ENCODE results near the gene CD9.
"Not testable (repeated sequence)": the region's sequence is repeated elsewhere in the genome, so short reads cannot be mapped to it uniquely, and the experiment has no call there.

The CD9 gene

GRCh38 chr12:6199531-6200255 is 507 bp upstream of the CD9 start:
- DNase-seq (ENCODE audit: low read depth): peak; percentile 48

DNA sequence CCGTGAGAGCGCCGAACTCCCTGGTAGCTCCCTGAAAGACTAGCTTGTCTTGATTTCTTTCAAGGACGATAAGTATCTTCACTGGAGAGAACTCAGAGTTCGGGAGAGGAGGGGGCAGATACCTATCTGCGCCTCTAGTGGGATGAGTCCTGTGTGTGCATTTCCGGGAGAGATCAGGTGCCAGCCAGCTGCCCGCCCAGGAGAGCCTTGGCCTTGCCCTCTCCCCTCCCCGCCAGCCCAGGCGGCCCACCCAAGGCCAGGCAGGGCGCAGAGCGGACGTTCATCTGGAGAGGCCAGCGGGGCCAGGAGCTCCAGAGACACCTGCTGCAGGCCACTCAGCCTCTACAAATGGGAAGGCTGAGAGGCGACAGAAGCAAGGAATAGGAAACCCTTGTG is 1.0 kb downstream of the CD9 start:
- DNase-seq (ENCODE audit: low read depth): no peak

DNA sequence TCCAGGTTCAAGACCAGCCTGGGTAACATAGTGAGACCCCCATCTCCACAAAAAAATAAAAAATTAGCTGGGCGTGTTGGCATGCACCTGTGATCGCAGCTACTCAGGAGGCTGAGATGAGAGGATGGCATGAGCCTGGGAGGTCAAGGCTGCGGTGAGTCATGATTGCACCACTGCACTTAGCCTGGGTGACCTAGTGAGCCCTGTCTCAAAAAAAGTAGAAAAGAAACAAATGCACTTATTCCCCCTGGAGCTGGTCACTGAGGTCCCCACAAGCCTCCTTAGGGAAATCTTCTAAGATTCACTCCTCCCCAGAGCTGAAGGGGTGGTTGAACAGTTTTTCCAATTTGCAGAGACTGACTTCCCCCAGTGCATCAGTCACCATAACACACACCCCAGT is 1.6 kb downstream of the CD9 start:
- DNase-seq (ENCODE audit: low read depth): peak; percentile 39

GRCh38 chr12:6202304-6202703 is 2.1 kb downstream of the CD9 start:
- no peak for DNase-seq (ENCODE audit: low read depth)

DNA sequence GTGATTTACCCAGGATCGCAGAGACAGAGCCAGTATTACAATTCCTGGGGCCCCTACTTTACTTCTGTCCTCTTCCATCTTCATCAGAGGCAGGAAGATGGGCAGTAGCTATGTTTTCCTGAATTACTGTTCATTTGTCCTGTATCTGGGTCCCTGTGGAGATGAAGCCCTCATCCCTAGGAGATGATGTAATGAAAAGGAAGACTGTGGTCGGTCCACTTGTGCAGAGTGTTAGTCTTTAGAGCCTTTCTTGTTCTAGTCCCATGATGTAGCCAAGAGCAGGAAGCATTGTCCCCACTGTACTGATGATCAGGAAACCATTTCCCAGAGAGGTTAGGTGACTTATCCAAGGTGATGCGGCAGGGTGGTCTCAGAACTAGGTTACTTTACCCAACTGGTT is 2.6 kb downstream of the CD9 start:
- DNase-seq (ENCODE audit: low read depth): no peak

- DNase-seq (ENCODE audit: low read depth): no peak
These were observed 3.4 kb downstream of the CD9 start for GRCh38 chr12:6203601-6204000.

DNA sequence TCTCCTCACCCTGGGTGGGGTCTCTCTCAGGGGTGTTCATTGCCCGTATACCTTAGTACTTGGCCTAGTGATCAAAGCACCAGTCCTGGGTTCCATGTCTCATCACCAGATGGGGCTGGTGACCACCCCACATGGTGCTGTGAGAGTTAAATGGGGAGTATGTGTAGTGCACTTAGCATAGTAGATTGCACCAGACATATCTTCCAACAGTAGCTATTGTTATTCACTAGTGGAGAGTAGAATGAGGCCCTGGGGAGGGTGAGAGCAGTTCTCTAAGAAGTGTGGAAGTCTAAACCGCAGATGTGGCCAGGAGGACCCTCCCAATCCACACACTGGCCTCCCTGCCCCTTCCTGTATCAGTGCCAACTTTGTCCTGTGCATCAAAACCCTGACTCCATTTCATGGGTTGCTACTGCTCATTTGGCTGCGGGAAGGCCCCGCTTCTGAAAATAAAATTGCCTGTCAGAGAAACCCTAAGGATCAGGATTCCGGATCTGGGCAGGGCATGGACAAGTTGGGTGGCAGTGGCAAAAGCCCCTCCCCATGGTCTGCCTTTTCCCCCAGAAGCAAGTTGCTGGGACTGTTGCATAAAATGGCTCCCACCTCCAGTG is 4.4 kb downstream of the CD9 start:
- DNase-seq (ENCODE audit: low read depth): no peak

DNA sequence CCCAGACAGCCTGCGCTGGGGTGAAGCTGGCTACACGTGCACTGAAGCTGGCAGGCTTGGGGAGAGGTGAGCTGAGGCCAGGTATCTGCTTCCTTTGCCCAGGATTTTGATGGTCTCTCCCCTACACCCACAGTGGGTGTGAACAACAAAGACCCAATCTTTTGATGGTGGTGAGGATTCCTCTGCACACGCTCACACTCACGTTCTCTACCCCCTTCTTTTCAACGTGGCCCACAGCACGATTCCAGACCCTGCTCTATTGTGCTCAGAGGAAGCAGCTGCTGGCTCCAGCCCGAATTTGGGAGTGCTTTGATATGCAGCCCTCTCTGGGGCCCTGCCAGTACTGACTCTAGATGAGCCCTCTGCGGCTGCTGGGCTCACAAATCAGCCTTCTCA is 4.9 kb downstream of the CD9 start:
- no peak for DNase-seq (ENCODE audit: low read depth)

- no peak for DNase-seq (ENCODE audit: low read depth)
These were observed 5.6 kb downstream of the CD9 start for GRCh38 chr12:6205761-6206160.

GRCh38 chr12:6206327-6206726 is 6.1 kb downstream of the CD9 start:
- DNase-seq (ENCODE audit: low read depth): no peak

- DNase-seq (ENCODE audit: low read depth): no peak
These were observed 7.2 kb downstream of the CD9 start for GRCh38 chr12:6207259-6207925.

- no peak for DNase-seq (ENCODE audit: low read depth)
These were observed 7.9 kb downstream of the CD9 start for GRCh38 chr12:6208130-6208529.

GRCh38 chr12:6209428-6209827 is 9.2 kb downstream of the CD9 start:
- not testable (repeated sequence) for DNase-seq (ENCODE audit: low read depth)

DNA sequence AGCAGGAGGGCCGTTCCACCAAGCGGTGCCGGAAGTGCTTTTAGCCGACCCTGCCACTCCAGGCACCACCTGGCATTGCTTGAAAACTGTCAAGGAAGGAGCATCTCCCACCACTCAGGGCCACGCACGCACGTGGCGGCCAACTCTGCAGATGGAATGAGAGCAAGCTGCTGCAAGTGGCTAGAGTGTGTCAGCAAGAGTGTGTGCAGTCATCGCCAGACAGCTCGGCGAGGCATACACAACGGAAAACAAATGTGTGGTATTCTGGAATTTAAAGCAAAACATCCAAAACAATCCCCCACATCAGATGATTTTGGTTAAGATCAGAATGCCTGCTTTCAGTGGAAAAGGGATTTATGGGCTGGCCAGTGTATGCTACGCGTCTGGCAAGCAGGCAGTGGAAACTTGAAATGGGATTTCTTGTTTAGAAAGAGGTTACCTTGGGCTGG is 11.2 kb downstream of the CD9 start:
- DNase-seq (ENCODE audit: low read depth): no peak

GRCh38 chr12:6212086-6212485 is 11.9 kb downstream of the CD9 start:
- DNase-seq (ENCODE audit: low read depth): no peak

DNA sequence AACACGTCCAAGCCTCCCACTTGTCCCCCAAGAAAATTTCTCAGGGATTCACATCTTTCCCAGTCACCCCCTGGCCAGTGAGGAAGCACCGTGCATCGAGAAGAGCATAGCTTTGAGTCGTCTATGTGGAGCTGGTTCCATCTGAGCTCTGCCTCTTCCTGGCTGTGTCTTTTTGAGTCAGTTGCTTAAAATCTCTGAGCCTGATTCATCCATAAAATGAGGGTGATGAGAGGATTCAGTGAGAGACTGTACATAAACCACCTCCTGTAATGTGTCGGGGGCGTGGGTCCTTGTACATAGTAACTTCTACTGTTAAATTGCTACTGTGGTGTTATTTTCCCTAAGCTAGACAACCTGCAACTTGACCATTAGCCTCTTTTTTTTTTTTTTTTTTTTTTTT is 13.8 kb downstream of the CD9 start:
- DNase-seq (ENCODE audit: low read depth): no peak

DNA sequence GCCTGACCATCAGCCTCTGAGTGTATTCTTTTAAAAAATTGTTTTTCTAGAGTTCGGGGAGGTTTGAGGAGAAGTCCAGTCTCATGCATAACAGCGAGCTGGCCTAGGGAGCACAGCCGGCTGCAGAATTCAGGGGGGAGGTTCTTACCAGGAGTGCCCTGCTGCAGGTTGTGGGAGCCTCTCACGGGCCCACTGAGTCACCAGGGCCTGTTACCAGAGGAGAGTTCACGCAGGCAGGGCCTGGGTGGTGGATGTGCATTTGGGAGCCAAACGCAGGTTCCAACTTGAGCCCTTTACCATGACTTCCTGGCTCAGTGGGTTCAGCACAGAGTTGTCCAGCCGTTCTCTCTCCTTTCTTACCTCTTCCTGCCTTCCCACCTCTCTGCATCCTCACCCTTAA is 14.4 kb downstream of the CD9 start:
- DNase-seq (ENCODE audit: low read depth): no peak

DNA sequence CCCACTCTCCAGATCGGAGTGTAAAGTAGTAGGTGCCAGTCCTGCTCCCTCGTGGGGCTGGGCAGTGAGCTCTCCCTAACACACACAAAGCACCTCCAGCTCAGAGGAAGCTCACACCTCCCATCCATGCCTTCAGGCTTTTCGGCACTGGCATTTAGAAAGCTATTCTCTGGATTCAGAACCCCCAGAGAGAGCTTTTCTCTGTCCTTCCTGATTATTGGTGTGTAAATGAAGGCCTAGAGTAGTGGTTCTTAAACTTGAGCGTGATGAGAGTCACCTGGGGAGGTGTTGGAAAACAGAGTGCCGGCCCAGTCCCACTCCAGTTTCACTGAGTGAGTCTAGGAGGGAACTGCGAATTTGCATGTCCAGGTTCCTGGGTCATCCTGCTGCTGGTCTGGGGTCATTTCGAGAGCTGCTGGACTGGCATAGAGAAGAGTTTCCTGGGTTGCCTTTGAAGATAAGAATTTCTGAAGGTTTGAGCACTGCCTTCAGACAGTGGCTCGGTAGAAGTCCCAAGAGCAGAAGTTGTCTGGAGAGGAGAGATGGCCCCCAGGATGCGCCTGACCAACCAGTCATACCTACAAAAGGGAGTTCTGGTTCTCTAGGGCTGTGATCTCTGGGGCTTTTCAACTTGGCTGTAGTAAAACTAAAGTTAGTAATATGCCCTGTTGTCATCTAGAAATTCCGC is 15.1 kb downstream of the CD9 start:
- DNase-seq (ENCODE audit: low read depth): no peak

- peak; percentile 83 for DNase-seq (ENCODE audit: low read depth)
These were observed 15.8 kb downstream of the CD9 start for GRCh38 chr12:6215932-6216494.

DNA sequence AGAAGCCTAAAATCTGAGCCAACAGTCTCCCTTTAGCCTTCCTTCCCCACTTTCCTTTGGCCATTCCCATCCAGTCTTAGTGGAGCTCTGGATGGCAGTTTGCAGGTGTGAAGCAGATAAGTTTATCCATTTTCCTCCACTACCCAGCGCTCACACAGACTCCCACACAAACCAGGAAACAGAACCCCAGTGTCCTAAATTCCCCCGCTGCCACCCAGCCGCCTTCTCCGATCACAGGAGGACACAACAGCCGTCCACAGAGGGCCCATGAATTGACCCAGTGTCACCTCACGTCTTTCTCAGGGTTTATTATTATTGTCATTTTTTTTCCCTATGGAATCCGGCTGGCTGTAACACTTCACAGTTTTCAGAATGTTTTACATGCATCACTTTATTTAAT is 16.4 kb downstream of the CD9 start:
- no peak for DNase-seq (ENCODE audit: low read depth)

DNA sequence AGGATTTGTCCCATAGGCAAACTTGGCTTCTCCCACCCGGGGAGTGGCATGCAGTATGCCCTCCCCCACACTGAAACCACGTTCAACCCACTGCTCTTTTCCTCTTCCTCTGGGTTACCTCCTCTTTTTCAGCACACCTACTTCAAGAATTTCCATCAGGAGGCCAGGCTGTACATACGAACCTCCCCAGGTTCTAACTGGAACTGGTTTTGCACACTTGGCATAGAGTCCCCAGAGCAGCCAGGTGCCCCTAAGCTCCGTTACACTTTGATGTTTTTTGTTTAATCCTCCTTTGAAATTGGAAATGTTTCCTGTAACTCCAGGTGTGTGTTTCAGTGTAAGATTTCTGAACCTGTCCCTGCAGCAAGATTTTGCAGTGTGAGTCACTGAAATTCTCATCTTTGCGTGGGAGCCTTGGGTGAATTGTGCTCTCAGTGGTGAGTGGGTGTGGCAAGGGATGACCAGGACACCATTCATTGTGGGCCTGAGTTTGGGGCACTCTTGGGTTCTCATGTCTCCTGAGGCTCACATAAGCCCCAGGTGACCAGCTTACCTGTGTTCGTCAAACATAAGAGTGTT is 18.2 kb downstream of the CD9 start:
- DNase-seq (ENCODE audit: low read depth): no peak

- DNase-seq (ENCODE audit: low read depth): no peak
These were observed 19.8 kb downstream of the CD9 start for GRCh38 chr12:6219980-6220379.

Data from ELR (cell line).